GM12878 (cell line): ENCODE results near the gene CCT6B. TPM values are rescaled to one million over a fixed set of nuclear protein-coding genes. Genes with fewer than 3 reads are reported as not detected.

Experiments used
- ATAC-seq: fragments of 200-7000 bp; cut with Tn5 transposase; 3 replicates; pipeline ENCODE4 v1.9.1; 2020; ENCODE audit warnings: mild to moderate bottlenecking, moderate library complexity
- BruUV-seq: library from RNA; stranded (reverse); fragments of 400-500 nt; replicated peaks from 2 replicates; lab custom pipeline; 2021; lab: Mats Ljungman, UMichigan
- CTCF ChIA-PET: fragments of 300-600 bp; sonication (Branson Sonifier 250); formaldehyde crosslinking; extraction: SDS; loops from one replicate; lab custom pipeline; 2021; ENCODE audit warnings: inconsistent platforms; lab: Yijun Ruan, JAX
- POLR2A ChIA-PET: fragments of 350-600 bp; formaldehyde crosslinking; extraction: SDS; loops from one replicate; lab custom pipeline; 2021; ENCODE audit warnings: inconsistent platforms; lab: Charles Lee
- RAD21 ChIA-PET: fragments of 300-600 bp; sonication (Branson Sonifier 250); formaldehyde crosslinking; loops from one replicate; lab custom pipeline; 2023; ENCODE audit warnings: antibody characterized with exemption; ENCODE audit not compliant: unreplicated experiment; lab: Charles Lee
- SMC1A ChIA-PET: fragments of 300-600 bp; sonication (Branson Sonifier 250); formaldehyde crosslinking; loops from one replicate; lab custom pipeline; 2023; ENCODE audit not compliant: unreplicated experiment, uncharacterized antibody; lab: Charles Lee
- DNase-seq: peaks from one replicate; pipeline ENCODE4 v3.0.0-alpha.2; 2011; ENCODE audit warnings: low read depth, low spot score
- FAIRE-seq: peaks from 3 replicates; lab custom pipeline; 2011; peaks lifted over from hg19 to GRCh38; lab: Jason Lieb, UNC
- H2AFZ ChIP-seq: 2 replicates; pipeline ENCODE4 v1.6.0; 2011; ENCODE audit warnings: low read depth, low read length, control low read depth; ENCODE audit not compliant: control insufficient read depth
- H3K27ac ChIP-seq: 2 replicates; pipeline ENCODE4 v1.5.1; 2011; ENCODE audit warnings: control low read depth; ENCODE audit not compliant: control insufficient read depth, insufficient read depth
- H3K27me3 ChIP-seq, 2 experiments: replicated peaks in 1 of 2; 2 replicates each; pipeline versions ENCODE4 v1.6.0 to v1.6.1; 2011; ENCODE audit warnings: low read length in 1 of 2; ENCODE audit not compliant: control insufficient read depth in 2 of 2, insufficient read depth in 2 of 2
- H3K36me3 ChIP-seq, 2 experiments: 2 replicates each; pipeline ENCODE4 v1.5.1; 2011; ENCODE audit warnings: low read length in 1 of 2; ENCODE audit not compliant: control insufficient read depth in 2 of 2, insufficient read depth in 2 of 2
- H3K4me1 ChIP-seq: 2 replicates; pipeline ENCODE4 v1.6.1; 2011; ENCODE audit warnings: mild to moderate bottlenecking, low read length, moderate library complexity, mixed read lengths; ENCODE audit not compliant: control insufficient read depth, insufficient read depth
- H3K4me2 ChIP-seq: 2 replicates; pipeline ENCODE4 v1.6.0; 2011; ENCODE audit warnings: control low read depth; ENCODE audit not compliant: control insufficient read depth, insufficient read depth
- H3K4me3 ChIP-seq: fragments of 200-600 bp; sonication (generic); 2 replicates; pipeline ENCODE4 v1.5.1; 2016
- H3K79me2 ChIP-seq: 2 replicates; pipeline ENCODE4 v1.6.0; 2011; ENCODE audit warnings: low read length; ENCODE audit not compliant: control insufficient read depth, insufficient read depth
- H3K9ac ChIP-seq: 2 replicates; pipeline ENCODE4 v1.8.0; 2011; ENCODE audit warnings: low read length, control low read depth, mixed read lengths; ENCODE audit not compliant: control insufficient read depth, insufficient read depth
- H3K9me3 ChIP-seq: replicated peaks from 3 replicates; pipeline ENCODE4 v1.5.1; 2011; ENCODE audit warnings: mild to moderate bottlenecking, low read length; ENCODE audit not compliant: control insufficient read depth, insufficient read depth
- H4K20me1 ChIP-seq: 2 replicates; pipeline ENCODE4 v1.6.0; 2011; ENCODE audit not compliant: control insufficient read depth, insufficient read depth
- SMARCA5 ChIP-seq: fragments of 450-650 bp; IDR thresholded peaks from 2 replicates; pipeline ENCODE4 v1.6.1; 2017; ENCODE audit warnings: mild to moderate bottlenecking
- SPI1 ChIP-seq: IDR thresholded peaks from 2 replicates; pipeline ENCODE4 v1.6.1; 2011; ENCODE audit warnings: low read depth, mild to moderate bottlenecking, low read length, moderate library complexity, borderline replicate concordance; ENCODE audit not compliant: insufficient read depth
- WGBS: methylation state at CpG from one replicate; pipeline ENCODE4 v1.1.6; 2016; ENCODE audit warnings: low lambda C conversion rate; ENCODE audit not compliant: insufficient replicate concordance, insufficient coverage; ENCODE audit errors: missing lambda C conversion rate; 5-methylcytosine and 5-hydroxymethylcytosine counted together
- in situ Hi-C: fragments of 300-500 bp; cut with MboI; formaldehyde crosslinking; loops from 9 replicates; pipeline ENCODE4 v1.14.3; 2018; ENCODE audit warnings: mixed read lengths
- intact Hi-C: fragments of 100-400 bp; cut with micrococcal nuclease; formaldehyde crosslinking; loops from one replicate; pipeline ENCODE4 v1.14.2; 2022; ENCODE audit not compliant: unreplicated experiment
- polyA plus RNA-seq, 11 experiments: library from polyadenylated mRNA; depleted of rRNA in 4 of 11; unstranded in 6 of 11; stranded (reverse) in 5 of 11; fragments of >200 nt; fragmentation: Nextera tagmentation in 4 of 11; fragmentation: Illumina TruSeq in 1 of 11; extraction: Ambion mirVana in 4 of 11; extraction: Trizol in 1 of 11; gene quantifications; 1 replicate in 1 of 11; 2 replicates in 10 of 11; pipeline versions ENCODE4 v1.2.1 to v1.2.3, GENCODE V29; 2011 to 2016; ENCODE audit warnings: inconsistent platforms in 2 of 11, missing spikeins in 2 of 11, low read depth in 1 of 11
- total RNA-seq, 4 experiments: library from RNA; depleted of rRNA in 3 of 4; stranded (reverse); fragments of >200 nt in 3 of 4; fragmentation: Illumina TruSeq in 1 of 4; extraction: Trizol in 1 of 4; gene quantifications; 2 replicates each; pipeline versions ENCODE4 v1.2.1 to v1.2.3, GENCODE V29; 2013 to 2021
- TF ChIP-seq, protein P1 (sequence below): fragments of 450-650 bp; IDR thresholded peaks from 2 replicates; pipeline ENCODE4 v1.6.1; 2016; ENCODE audit warnings: mild to moderate bottlenecking, moderate library complexity, borderline replicate concordance

The CCT6B gene
- total and polyA plus RNA-seq, 10 of the 15 experiments (the other 5 are each of a cell fraction or from before 2014, with no cell fraction given), result 1.6 to 6.1 (median 2.6) TPM

DNA sequence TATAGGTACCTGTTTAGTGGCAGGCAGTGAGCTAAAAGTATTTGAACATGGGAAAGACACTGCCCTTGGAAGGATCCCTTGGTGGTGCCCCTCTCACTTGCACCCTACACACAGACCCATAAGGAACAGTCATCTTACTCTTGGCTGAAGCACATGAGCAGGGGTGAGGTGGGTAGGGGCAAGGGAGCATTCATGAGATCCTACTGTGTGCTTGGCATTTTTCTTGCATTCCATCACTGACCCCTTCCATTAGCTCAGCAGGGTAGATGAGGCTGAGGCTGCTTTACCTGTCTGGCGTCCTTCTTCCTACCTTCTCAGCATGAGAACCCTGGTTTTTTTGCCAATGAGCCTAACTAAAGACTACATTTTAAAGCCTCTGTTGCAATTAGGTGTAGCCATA, 48.3 kb downstream of the CCT6B start (continued):
- TF ChIP-seq, protein P1, sequence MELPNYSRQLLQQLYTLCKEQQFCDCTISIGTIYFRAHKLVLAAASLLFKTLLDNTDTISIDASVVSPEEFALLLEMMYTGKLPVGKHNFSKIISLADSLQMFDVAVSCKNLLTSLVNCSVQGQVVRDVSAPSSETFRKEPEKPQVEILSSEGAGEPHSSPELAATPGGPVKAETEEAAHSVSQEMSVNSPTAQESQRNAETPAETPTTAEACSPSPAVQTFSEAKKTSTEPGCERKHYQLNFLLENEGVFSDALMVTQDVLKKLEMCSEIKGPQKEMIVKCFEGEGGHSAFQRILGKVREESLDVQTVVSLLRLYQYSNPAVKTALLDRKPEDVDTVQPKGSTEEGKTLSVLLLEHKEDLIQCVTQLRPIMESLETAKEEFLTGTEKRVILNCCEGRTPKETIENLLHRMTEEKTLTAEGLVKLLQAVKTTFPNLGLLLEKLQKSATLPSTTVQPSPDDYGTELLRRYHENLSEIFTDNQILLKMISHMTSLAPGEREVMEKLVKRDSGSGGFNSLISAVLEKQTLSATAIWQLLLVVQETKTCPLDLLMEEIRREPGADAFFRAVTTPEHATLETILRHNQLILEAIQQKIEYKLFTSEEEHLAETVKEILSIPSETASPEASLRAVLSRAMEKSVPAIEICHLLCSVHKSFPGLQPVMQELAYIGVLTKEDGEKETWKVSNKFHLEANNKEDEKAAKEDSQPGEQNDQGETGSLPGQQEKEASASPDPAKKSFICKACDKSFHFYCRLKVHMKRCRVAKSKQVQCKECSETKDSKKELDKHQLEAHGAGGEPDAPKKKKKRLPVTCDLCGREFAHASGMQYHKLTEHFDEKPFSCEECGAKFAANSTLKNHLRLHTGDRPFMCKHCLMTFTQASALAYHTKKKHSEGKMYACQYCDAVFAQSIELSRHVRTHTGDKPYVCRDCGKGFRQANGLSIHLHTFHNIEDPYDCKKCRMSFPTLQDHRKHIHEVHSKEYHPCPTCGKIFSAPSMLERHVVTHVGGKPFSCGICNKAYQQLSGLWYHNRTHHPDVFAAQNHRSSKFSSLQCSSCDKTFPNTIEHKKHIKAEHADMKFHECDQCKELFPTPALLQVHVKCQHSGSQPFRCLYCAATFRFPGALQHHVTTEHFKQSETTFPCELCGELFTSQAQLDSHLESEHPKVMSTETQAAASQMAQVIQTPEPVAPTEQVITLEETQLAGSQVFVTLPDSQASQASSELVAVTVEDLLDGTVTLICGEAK, result no peak

DNA sequence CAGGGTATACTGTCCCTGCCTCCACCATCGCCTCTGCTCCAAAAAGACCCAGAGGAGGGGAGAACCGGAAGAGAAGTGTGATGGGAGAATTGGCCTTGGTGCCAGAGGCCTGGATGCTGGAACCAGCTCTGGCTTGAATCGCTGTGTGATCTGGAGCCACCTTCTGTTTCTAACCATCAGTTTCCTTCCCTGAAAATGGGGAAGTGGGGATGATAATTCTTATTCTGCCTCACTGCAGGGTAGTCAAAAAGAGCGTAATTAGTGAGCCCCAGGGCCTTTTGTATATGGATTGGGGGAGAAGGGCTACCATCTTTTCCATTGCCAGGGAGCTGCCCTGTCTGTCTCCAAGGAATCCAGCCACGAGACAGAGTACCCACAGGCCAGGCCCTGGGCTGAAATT, 52.2 kb downstream of the CCT6B start:
- H3K4me2 ChIP-seq, result no peak overlapping the region
- TF ChIP-seq SMARCA5 (no peak), SPI1 (peak; percentile 62)
- SMC1A ChIA-PET, result no interaction called here

More for the DNA sequence above, 52.2 kb downstream of the CCT6B start:
- ChIA-PET CTCF (no interaction called here), POLR2A (no interaction called here), RAD21 (no interaction called here)
- no peak overlapping the region for H3K4me3 ChIP-seq
- H3K4me1 ChIP-seq, result peaks cover 8% of the 10 kb centered on the region; the same call in 1 of the 2 replicates
- in situ Hi-C loops (no loop called here), intact Hi-C loops (no loop called here)
- DNase-seq (no peak), FAIRE-seq (no peak), ATAC-seq (no peak)
- peaks cover 3% of the 10 kb centered on the region; the same call in 2 of the 3 replicates for H3K9me3 ChIP-seq
- no peak overlapping the region for H3K9ac ChIP-seq
- no TSS peak for BruUV-seq
- no peak overlapping the region for H2AFZ ChIP-seq
- no peaks in the 10 kb centered on the region for H3K79me2 ChIP-seq
- no peak overlapping the region for H3K27ac ChIP-seq
- H3K27me3 ChIP-seq, result no peaks in the 10 kb centered on the region
- WGBS, result 10% methylated on average over 5 of the region's 5 CpGs
- H4K20me1 ChIP-seq, result no peaks in the 10 kb centered on the region
- H3K36me3 ChIP-seq, result no peaks in the 10 kb centered on the region
